Upper lobe of left lung (tissue), 4 donors: Measurements from ENCODE around the gene CARMIL1.

Experiments
- POLR2AphosphoS5 ChIP-seq, 2 donors: sonication (generic); formaldehyde crosslinking; IDR thresholded peaks; one replicate each; pipeline ENCODE4 v1.5.1; 2017; ENCODE audit warnings: antibody characterized with exemption in 2 of 2
- TF ChIP-seq, protein P1 (sequence below), 6 experiments: fragments of 450-650 bp in 4 of 6; fragments of 200-600 bp in 2 of 6; sonication (generic) in 2 of 6; IDR thresholded peaks; one replicate each; pipeline ENCODE4 v1.5.1; 2016 to 2019; ENCODE audit warnings: antibody characterized with exemption in 6 of 6

DNA sequence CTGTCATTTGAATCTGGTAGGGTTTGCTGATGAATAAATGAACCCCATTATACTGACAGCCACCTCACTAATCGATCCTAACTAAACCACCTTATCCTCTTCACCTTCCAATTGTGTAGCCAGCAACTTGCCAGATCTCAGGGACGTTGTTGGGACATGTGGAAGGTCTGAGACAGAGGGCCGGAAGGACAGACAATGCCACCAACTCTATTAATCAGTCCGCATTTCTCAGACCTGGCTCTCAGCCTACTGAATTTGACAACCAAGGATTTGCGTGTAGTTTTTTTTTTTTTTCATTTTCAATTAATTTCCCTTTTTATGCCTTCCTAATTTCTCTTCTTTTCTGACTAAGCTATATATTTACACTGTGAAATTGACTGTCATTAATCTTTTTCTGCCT lies 122.5 kb downstream of the CARMIL1 start:
- TF ChIP-seq, protein P1, sequence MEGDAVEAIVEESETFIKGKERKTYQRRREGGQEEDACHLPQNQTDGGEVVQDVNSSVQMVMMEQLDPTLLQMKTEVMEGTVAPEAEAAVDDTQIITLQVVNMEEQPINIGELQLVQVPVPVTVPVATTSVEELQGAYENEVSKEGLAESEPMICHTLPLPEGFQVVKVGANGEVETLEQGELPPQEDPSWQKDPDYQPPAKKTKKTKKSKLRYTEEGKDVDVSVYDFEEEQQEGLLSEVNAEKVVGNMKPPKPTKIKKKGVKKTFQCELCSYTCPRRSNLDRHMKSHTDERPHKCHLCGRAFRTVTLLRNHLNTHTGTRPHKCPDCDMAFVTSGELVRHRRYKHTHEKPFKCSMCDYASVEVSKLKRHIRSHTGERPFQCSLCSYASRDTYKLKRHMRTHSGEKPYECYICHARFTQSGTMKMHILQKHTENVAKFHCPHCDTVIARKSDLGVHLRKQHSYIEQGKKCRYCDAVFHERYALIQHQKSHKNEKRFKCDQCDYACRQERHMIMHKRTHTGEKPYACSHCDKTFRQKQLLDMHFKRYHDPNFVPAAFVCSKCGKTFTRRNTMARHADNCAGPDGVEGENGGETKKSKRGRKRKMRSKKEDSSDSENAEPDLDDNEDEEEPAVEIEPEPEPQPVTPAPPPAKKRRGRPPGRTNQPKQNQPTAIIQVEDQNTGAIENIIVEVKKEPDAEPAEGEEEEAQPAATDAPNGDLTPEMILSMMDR (IDR thresholded peaks at IDR 0.05) = no peak
- TF ChIP-seq POLR2AphosphoS5 (IDR thresholded peaks at IDR 0.05) = no peak
